Glomerular visceral epithelial cell (primary cell): ENCODE data around the gene PCED1B.
"Not testable (repeated sequence)": the region's sequence is repeated elsewhere in the genome, so short reads cannot be mapped to it uniquely, and the experiment has no call there.

Experiments
- DNase-seq: peaks from one replicate; pipeline ENCODE4 v3.0.0-alpha.2; 2016; ENCODE audit errors: extremely low spot score

The PCED1B gene

GRCh38 chr12:47164724-47165439 is 85.5 kb downstream of the PCED1B start:
- DNase-seq, result no peak

- DNase-seq, result no peak
These were observed 86.5 kb downstream of the PCED1B start for GRCh38 chr12:47165934-47166333.

GRCh38 chr12:47166365-47166764 is 86.9 kb downstream of the PCED1B start:
- DNase-seq, result no peak

- DNase-seq, result not testable (repeated sequence)
These were observed 90.9 kb downstream of the PCED1B start for GRCh38 chr12:47170281-47170680.

DNA sequence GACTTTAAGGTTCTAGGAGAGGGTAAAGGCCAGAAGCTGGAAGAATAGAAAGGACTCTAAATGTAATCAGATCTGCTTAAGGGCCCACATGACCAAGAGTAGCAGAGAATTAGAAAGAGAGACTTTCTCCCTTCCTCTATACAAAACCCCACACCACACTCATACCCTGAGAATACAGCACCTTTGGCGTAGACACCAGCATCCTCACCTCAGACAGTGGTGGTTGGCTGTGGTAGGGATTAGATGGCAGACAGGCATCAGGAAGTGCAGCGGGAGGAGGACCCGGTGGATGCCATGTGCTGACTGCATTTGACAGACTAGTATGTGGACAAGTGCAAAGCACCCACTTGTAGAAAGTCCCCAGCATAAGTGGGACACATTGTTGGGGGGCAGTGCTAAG is 98.6 kb downstream of the PCED1B start:
- no peak for DNase-seq

DNA sequence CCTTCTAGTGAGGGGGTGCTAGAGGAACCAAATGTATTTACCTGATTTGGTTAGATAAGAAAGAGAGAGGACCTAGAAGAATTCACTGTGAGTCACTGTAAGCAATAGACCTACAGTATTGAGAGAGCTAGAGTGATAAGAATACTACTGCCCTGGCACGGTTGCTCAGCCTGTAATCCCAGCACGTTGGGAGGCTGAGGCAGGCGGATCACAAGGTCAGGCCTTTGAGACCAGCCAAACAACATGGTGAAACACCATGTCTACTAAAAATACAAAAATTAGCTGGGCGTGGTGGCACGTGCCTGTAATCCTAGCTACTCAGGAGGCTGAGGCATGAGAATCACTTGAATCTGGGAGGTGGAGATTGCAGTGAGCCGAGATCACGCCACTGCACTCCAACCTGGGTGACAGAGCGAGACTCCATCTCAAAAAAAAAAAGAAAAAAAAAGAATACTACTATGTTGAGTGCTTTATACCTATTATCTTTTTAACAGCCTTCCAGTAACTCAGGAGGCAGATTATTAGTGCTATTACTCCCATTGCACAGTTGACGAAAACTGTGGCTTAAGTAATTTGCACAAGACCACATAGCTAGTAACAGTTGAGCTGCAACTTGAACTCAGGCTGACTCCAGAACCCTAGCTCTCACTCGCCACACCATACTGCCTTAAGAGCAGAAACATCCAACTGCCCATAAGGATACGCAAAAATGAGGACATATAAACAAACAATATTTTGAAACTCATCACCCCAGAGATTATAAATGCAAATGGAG is 102.9 kb downstream of the PCED1B start:
- DNase-seq, result not testable (repeated sequence)

DNA sequence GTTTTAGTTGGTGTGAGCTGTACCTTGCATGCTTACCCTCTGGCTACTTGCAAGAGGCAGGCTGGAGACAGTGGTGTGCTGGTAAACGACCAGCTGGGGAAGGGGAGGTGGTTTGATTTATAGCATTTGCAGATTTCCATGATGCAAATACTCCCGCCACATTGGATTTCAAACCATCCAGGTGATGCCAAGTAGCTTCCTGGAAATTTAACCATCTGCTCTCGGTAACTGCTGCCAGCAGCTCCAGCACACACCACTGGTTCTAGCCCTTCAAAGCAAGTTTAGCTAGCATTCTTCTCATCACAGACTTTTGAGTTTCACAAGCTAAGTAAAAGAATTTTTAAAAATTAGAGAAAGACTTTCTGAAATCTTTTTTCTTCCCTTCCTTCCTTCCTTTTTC is 104.8 kb downstream of the PCED1B start:
- DNase-seq, result no peak

DNA sequence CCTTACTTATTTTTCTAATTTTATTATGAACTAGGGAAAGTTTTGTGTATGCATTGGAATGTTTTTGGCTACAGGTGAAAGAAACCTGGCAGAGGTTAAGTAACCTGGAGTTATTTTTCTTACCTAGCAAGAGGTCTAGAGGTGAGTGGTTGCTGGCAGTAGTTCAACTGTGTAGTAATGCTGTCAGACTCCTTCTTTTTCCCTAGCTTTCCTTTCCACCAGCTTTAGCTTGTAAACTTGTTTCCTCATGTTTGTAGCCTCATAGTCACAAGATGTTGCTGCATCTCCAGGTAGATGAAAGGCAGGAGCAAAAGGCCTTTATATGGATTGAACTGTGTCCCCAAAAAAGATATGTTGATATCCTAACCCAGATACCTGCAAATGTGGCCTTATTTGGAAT is 105.4 kb downstream of the PCED1B start:
- no peak for DNase-seq

GRCh38 chr12:47186246-47186645 is 106.8 kb downstream of the PCED1B start:
- DNase-seq, result no peak

DNA sequence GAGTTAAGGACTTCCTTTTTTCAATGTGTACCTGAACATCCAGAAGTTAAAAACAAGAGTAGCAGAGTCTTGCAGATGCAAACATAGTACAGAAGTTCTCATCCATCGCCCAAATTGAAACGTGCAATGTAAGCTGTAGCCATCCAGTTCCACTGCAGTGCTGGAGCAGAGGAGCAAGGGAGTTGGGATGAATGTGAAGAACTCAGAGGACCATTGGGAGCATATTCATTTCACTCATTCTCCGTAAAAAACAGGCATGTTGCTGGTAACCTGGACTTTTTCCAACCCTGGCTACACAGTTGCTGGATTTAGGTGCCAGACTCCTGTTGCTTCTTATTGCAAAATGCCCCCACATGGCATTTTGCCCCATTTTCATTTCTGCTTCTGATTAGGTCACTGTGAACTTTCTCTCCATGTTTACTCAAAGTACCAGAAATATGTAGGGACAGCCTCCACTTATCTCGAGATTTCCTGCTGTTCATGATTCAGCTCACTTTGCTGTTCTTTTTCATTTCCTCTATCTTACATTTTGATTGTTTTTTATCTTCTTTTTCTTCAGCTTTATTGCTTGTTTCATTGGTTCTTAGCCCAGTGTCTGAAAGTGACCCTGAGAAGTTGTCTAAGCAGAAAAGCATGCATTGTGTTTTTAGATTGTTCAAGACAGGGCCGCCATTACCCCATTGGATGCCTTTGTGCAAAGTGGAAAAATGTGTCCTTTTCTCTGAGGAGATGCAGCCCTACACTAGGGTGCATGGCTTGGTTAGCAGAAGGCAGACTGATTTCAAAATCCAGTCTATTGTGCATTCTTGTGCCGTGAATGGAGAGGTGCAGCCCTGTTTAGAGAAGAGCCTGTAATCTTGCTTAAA is 109.4 kb downstream of the PCED1B start:
- DNase-seq, result peak; percentile 14

GRCh38 chr12:47189728-47190127 is 110.3 kb downstream of the PCED1B start:
- no peak for DNase-seq

- peak; percentile 51 for DNase-seq
These were observed 110.9 kb downstream of the PCED1B start for GRCh38 chr12:47190271-47190750.

- DNase-seq, result no peak
These were observed 111.5 kb downstream of the PCED1B start for GRCh38 chr12:47190905-47191304.

GRCh38 chr12:47192051-47192450 is 112.6 kb downstream of the PCED1B start:
- no peak for DNase-seq

GRCh38 chr12:47193066-47193465 is 113.6 kb downstream of the PCED1B start:
- DNase-seq, result no peak

DNA sequence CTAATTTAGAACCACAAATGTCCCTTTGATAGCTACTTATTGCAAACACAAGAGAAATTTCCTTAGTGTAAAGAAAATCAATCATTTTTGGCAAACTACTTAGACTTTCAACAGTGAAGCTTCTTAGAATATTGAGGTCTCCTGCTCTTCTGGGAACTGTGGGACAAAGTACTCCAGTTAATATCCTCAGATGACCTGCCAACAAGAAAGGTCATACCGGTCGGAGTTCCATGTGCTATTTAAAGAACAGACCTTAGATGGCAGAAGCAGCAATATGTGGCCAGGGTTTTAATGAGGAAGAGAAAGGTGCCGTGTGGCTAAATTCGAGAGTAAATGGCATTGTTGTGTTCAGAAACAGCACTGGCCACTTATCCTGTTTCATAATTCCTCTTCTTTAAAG is 115.1 kb downstream of the PCED1B start:
- no peak for DNase-seq

DNA sequence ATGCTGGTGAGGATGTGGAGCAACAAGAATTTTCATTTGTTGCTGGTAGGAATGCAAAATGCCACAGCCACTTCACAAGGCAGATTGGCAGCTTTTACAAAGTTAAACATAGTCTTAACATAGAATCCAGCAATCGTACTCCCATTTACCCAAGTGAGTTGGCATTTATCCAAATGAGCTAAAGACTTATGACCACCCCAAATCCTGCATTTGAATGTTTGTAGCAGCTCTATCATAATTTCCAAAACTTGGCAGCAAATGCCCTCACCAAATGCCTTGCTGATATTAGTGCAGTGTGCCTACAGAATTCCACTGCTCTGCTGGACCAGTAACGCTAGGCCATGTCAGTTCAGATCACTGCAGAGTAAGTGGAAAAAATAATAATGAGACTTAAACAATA is 121.0 kb downstream of the PCED1B start:
- no peak for DNase-seq

DNA sequence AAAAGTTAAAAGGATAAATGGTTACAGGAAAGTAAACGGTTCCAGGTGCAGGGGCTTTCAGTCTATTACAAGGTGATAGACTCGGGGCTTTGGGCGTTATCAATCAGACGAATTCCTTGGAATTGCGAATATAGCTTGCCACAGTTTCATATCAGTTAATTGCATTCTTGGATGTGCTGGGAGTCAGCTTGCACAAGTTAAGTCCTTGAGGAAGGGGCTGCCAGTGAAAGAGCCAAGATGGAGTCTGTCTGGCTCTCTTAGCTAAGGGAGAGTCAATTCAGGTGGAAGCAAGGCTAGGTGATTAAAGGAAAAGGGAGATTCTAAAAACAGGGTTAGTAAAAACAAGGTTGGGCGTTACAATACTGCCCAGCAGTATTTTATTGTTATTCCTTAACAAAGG is 121.8 kb downstream of the PCED1B start:
- not testable (repeated sequence) for DNase-seq

DNA sequence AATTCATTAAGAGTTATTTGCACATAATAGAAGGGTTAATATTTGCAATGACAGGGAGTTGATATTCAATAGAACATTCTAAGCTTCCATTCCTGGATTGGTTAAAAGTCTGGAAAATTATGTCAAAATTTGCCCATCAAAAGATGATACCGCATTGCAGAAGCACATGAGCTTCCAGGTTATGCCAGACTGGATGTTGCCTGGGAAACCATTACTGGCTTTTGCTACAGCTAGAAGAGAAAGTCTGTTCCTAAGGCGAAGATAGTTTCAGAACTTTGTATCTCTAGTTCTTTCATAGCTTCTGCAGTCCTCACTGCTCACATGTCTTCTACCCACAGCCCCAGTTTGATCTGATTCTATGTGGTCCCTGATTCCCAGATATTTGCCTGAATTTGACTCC is 122.8 kb downstream of the PCED1B start:
- DNase-seq, result no peak

DNA sequence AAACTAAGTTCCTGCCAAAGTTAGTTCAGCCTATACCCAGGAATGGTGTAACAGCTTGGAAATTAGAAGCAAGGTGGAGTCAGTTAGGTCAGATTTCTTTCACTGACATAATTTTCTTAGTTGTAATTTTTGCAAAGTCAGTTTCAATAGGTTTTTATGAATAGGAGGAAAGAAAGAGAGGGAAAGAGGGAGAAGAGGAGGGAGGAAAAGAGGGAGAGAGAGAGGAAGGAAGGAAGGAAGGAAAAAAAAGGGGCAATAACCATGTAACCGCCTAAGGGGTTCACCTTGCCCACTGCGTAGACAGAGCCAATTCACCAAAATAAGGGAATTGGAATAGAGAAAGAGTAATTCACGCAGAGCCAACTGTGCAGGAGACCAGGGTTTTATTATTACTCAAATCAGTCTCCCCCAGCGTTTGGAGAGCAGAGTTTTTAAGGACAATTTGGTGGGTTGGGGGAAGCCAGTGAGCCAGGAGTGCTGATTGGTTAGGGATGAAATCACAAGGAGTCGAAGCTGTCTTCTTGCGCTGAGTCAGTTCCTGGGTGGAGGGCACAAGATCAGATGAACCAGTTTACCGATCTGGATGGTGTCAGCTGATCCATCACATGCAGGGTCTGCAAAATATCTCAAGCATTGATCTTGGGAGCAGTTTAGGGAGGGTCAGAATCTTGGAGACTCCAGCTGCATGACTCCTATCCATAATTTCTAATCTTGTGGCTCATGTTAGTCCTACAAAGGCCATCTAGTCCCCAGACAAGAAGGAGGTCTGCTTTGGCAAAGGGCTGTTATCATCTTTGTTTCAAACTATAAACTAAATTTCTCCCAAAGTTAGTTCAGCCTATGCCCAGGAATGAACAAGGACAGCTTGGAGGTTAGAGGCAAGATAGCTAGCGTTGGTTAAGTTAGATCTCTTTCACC is 126.4 kb downstream of the PCED1B start:
- no peak for DNase-seq
